ENCODE results near the gene RGMA.

- TF ChIP-seq CTCF (IDR thresholded peaks at IDR 0.05; ENCODE audit: poor library complexity) (no peak), EZH2phosphoT487 (IDR thresholded peaks at IDR 0.05; ENCODE audit: low read depth, severe bottlenecking, unreplicated experiment) (no peak), EZH2 (IDR thresholded peaks at IDR 0.05; ENCODE audit: borderline replicate concordance) (no peak)
These were observed 37.5 kb downstream of the RGMA start for GRCh38 chr15:93051236-93052089.
